Measurements from ENCODE around the gene NSD2.
A peak's percentile ranks its signal among the peaks of the same experiment; 100 is the strongest.

The NSD2 gene

GRCh38 chr4:1971456-1972200, 100.4 kb downstream of the NSD2 start:
- no peak for DNase-seq (ENCODE audit: low spot score)

- no peak for DNase-seq (ENCODE audit: low spot score)
Observed at GRCh38 chr4:1972414-1972813, 101.2 kb downstream of the NSD2 start.

GRCh38 chr4:1973218-1973617, 102.0 kb downstream of the NSD2 start:
- no peak for DNase-seq (ENCODE audit: low spot score)

GRCh38 chr4:1973661-1974060, 102.5 kb downstream of the NSD2 start:
- no peak for DNase-seq (ENCODE audit: low spot score)

- DNase-seq (ENCODE audit: low spot score): no peak
Observed at GRCh38 chr4:1974840-1975239, 103.6 kb downstream of the NSD2 start.

GRCh38 chr4:1975391-1975801, 104.2 kb downstream of the NSD2 start:
- DNase-seq (ENCODE audit: low spot score): no peak

GRCh38 chr4:1975880-1976279, 104.7 kb downstream of the NSD2 start:
- no peak for DNase-seq (ENCODE audit: low spot score)

- no peak for DNase-seq (ENCODE audit: low spot score)
Observed at GRCh38 chr4:1976416-1977352, 105.5 kb downstream of the NSD2 start.

GRCh38 chr4:1978226-1978625, 107.0 kb downstream of the NSD2 start:
- DNase-seq (ENCODE audit: low spot score): no peak

- DNase-seq (ENCODE audit: low spot score): no peak
Observed at GRCh38 chr4:1978741-1979476, 107.7 kb downstream of the NSD2 start.

GRCh38 chr4:1979477-1980196, 108.4 kb downstream of the NSD2 start:
- DNase-seq (ENCODE audit: low spot score): no peak

GRCh38 chr4:1980561-1981041, 109.4 kb downstream of the NSD2 start:
- no peak for DNase-seq (ENCODE audit: low spot score)

- peak; percentile 85 for DNase-seq (ENCODE audit: low spot score)
Observed at GRCh38 chr4:1981251-1982058, 110.3 kb downstream of the NSD2 start.

- DNase-seq (ENCODE audit: low spot score): no peak
Observed at GRCh38 chr4:1982124-1983052, 111.2 kb downstream of the NSD2 start.

- DNase-seq (ENCODE audit: low spot score): no peak
Observed at GRCh38 chr4:1983053-1983845, 112.1 kb downstream of the NSD2 start.

GRCh38 chr4:1983846-1984405, 112.7 kb downstream of the NSD2 start:
- DNase-seq (ENCODE audit: low spot score): no peak

- no peak for DNase-seq (ENCODE audit: low spot score)
Observed at GRCh38 chr4:1984406-1985191, 113.4 kb downstream of the NSD2 start.

GRCh38 chr4:1985294-1985693, 114.1 kb downstream of the NSD2 start:
- DNase-seq (ENCODE audit: low spot score): no peak

Measured in iPS-NIHi11 (cell line).